GM21447 (cell line): Measurements from ENCODE around the gene TFG.
"Not testable (repeated sequence)": the region's sequence is repeated elsewhere in the genome, so short reads cannot be mapped to it uniquely, and the experiment has no call there.

Source experiments
- ATAC-seq: cut with Tn5 transposase; IDR thresholded peaks from one replicate; pipeline ENCODE4 v1.9.1; 2021; ENCODE audit not compliant: unreplicated experiment

Gene TFG

DNA sequence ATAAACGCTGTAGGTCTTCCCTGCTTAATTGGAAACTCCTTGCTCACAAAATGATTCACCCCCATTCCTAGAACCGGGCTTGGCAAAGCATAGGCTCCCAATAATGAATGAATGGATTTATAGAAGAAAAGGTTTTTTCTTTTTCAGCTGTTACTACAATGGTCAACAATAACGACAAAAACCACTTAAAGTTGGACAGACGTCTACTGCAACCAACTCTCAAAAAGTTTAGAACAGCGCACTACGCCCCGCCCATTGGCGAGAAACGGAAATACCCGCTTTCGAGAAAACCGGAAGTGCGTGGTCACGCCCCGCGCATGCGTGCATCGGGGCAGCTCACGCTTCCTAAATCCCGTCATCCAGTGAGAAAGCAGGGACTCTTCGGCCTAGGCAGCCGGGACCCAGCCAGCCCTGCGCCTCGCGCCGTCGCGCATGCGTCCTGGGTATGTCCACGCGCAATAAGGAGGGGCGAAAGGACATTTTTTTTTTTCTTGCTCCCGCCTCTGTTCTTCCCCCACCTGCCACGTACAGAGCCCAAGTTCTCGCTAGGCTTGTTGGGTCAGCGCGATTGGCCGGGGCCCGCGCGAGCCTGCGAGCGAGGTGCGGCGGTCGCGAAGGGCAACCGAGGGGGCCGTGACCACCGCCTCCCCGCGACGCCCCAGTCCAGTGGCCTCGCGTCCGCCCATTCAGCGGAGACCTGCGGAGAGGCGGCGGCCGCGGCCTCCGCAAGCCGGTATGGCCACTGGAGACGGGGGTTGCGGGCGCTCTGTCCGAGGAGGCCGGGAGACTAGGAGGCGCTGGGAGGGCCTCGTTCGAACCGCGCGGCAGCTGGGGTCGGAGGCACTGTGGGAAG lies at the start of gene TFG:
Gene TFG (plus strand): TSS at position 506 of the 853 bp plus-strand sequence. CDS start 4,192 bp downstream, outside the sequence.
- peak; percentile 93 for ATAC-seq

DNA sequence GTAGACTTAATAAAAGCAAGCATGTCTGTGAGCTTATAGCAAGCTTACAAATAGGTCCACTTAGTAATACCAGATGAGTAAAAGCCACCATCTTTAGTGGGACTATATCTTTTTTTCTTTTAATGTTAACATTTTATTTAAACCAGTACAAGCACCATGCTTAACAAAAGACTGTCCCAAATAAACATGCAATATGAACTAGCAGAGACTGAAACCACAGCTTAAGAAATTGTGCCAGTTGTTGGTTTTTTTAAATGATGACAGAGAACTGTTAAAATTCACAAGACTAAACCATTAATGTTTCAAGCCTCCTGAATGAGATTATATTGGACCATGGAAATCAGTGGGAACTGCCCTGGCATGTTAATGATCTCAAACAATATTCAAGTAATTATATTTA lies 48.0 kb upstream of the TFG start:
- not testable (repeated sequence) for ATAC-seq

DNA sequence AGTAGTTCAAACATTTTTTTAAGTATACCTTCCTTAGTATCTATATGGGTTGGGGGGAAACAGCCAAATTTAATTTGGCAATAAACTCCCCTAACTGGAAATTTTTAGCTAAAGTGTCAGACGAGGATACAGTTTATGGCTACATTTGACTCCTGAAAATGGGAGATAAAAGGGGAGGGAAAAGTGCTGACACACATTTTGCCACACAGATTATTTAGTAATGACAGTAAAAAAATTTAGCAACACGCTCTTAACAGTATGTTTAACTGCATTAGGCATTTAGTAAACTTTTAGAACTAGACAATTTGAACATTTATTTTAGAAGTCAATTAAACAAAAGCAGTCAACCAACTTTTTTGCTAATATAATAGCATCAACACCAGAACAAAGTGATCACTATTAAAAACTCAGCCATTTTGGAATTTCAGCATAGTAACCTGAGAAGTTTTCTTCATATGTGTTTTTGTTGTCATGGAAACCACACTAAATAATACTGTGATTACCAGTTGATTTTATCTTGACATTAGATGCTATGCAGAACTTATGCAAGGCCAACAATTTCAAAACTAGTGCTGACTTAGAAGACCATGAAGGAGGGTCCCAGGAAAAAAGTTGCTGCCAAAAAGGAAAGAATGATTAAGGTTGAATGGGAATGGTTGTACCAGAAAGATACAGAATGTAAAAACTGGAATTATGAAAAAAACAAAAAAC lies 47.0 kb upstream of the TFG start:
- no peak for ATAC-seq

DNA sequence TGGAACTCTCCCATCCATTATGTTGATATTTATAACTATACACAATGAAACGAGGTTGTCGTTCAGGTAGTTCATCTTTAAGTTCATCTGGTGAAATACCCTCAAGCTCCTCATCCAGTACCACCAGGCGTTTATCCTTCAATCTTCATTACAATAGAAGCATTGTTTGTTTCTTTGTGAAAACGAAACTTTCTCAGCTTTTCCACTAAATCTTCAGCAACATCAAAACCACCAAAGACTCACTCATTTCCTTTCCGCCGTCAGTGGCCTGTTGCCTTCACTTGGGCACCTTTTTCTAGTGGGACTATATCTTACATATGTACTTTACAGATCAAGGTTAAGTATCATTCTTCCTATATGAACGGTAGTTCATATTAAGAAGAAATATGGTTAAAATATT lies 44.1 kb upstream of the TFG start:
- no peak for ATAC-seq

DNA sequence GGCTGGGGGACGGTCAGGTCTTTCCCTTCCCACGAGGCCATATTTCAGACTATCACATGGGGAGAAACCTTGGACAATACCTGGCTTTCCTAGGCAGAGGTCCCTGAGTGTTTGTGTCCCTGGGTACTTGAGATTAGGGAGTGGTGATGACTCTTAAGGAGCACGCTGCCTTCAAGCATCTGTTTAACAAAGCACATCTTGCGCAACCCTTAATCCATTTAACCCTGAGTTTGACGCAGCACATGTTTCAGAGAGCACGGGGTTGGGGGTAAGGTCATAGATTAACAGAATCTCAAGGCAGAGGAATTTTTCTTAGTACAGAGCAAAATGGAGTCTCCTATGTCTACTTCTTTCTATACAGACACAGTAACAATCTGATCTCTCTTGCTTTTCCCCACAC lies 42.6 kb upstream of the TFG start:
- ATAC-seq = not testable (repeated sequence)

DNA sequence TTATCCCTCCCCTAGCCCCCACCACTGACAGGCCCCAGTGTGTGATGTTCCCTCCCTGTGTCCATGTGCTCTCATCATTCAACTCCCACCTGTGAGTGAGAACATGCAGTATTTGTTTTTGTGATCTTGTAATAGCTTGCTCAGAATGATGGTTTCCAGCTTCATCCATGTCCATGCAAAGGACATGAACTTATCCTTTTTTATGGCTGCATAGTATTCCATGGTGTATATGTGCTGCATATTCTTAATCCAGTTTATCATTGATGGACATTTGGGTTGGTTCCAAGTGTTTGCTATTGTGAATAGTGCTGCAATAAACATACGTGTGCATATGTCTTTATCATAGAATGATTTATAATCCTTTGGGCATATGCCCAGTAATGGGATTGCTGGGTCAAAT lies 42.0 kb upstream of the TFG start:
- ATAC-seq = not testable (repeated sequence)

DNA sequence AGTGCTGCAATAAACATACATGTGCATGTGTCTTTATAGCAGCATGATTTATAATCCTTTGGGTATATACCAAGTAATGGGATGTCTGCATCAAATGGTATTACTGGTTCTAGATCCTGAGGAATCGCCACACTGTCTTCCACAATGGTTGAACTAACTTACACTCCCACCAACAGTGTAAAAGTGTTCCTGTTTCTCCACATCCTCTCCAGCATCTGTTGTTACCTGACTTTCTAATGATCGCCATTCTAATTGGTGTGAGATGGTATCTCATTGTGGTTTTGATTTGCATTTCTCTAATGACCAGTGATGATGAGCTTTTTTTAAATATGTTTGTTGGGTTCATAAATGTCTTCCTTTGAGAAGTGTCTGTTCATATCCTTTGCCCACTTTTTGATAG lies 38.3 kb upstream of the TFG start:
- not testable (repeated sequence) for ATAC-seq

DNA sequence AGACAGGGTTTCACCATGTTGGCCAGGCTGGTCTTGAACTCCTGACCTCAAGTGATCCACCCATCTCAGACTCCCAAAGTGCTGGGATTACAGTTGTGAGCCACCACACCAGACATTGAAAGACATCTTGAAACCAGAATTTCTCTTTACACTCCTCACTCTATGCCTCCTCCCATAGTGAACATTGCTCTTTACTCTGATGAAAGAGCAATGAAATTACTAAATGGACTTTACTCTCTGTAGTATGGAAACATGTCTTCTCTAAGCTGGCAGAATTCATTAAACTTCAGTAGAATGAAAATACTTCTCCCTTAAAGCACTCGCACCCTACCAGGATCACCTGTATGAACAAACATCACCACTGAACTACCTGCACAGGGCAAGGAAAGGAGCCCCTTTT lies 27.8 kb upstream of the TFG start:
- ATAC-seq = no peak

DNA sequence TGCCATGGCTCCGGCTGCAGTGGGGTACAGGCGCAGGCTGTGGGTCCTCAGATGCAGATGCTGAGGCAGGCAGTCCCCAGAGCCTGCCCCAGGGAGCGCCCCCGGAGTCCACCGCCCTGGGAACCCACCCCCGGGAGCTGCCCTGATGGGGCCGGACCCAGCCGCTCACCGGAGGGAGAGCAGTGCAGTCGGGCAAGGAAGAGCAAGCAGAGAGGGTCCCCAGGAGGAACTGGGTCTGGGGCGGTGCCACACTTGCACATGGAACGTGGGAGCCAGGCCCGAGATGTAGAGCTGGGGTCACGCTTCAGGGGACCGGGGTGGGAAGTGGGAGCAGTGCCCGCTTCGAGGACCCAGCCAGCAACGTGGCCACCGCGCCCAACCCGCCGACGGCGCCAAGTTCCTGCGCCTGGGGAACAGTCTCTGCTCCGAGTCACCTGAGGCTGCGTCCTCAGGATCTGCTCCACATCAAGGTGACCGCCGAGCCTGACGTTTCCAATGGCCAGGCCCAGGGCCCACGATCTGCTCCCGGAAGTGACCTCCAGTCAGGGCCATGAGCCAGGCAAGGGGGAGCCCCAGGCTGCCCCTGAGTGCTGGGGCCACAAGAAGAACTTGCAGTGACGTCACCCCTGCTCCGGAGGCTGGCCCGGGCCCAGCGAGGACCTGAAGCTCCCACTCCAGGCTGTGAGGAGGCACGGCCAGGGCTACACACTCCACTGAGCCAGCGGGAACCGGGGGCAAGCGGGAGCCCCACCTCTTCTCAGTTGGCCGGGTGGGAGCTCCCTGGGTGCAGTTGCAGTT lies 27.0 kb upstream of the TFG start:
- no peak for ATAC-seq

DNA sequence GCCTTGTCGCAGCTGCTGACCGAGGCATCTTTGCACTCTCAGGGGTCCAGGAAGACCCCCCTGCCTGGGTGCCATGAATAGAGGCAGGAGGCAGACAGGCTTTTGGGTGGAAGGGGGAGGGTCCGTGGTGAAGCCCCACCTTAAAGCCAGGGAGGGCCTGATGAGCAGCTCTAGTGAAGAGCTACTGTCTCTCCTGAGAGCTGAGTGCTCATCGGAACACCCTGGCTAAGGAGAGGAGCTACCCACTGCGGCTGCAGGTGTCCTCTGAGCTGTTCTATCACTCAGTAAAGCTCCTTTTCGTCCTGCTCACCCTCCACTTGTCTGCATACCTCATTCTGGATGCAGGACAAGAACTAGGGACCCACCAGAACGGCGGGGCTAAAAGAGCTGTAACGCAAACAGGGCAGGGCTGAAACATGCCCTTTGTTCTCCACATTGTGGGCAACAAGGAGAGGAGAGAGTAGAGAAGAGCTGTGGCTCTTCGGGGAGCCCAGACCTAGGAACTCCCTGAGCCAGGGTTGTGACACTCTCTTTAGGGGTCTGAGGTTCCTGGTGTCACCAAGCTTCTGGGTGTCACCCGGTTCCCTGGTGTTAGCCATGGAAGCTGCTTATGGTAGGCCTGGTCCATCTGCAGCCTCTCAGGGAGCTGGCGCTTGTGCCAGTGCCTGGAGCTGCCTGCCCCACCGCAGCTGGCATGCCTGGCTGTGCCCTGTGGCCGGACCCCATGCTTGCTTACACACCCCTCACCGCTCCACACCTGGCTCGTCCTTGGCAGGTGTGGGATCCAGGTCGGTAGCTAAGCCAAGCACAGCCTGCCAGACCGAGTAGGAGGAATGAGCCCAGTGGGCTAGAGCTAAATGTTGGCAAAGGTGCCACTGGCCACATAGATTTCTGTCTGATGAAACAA lies 26.2 kb upstream of the TFG start:
- no peak for ATAC-seq

DNA sequence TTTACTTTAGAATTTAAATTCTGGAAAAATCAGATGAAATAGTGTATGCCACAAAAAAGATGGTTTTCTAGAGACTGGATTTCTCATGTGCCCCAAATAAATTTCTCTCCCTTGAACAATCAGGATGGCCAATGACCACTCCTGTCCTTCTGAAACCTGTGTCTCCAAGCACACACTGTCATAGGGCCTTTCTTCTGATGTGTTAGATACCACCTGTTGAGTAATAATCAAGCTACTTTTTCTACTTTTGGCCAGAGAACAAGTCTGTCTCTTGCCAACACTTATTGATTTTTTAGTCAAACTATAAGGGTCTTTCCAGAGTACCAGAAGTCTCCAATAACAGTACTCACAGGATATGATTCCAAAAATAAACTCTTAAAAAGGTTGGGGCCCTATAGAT lies 16.1 kb upstream of the TFG start:
- ATAC-seq = no peak

DNA sequence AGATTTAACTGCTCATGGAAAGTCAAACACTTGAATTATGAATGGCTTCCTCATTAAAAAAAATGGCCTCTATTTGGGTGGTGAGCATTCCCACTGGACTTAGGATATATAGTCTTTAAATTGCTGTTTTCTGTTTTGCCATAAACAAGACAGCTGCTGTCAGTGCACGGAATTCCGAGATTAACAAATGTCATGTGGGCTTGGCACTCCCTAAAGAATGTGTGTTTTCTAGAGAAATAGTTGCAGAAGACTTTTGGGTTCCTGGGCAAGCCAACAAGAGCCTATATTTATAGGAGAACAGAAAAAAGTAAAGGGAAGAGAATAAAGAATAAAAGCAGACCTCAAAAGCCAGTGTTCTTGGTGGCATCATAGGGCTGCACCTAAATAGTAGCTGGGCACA lies 13.6 kb upstream of the TFG start:
- ATAC-seq = no peak

DNA sequence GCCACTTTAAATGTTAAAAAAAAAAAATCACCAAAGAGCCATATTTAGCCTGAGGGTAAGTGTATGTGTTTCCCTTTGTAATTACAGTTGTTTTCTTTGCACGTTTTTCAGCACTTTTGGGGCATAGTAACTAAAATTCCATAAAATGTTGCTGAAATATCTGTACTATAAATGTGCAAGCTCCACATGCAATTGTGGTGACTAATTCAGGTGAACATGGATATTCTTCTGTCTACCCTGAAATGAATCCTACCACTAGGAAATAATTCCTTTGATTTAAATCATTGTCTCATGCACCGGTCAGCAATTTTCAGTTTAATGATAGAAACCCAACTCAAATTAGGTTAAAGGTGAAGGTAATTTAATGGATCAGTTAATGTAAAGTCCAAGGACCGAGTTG lies 13.1 kb upstream of the TFG start:
- ATAC-seq = no peak

DNA sequence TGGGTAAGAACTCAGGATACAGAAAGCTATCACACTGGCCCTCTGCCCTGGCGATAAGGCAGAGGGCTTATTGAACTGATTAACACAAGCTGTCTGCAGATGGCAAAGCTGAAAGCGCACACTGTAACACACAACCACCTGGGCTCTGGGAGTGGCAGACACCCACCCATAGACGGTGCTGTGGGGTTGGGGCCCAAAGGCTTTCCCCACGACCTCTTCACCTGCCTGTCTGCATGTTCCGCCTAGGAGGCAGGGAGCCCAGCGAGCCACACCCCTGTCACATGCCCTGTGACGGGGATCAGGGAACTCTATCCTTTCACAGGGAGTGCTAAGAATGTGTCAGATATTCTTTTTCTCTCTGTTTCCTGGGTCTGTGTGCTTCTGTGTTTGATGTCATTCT lies 12.1 kb upstream of the TFG start:
- no peak for ATAC-seq

DNA sequence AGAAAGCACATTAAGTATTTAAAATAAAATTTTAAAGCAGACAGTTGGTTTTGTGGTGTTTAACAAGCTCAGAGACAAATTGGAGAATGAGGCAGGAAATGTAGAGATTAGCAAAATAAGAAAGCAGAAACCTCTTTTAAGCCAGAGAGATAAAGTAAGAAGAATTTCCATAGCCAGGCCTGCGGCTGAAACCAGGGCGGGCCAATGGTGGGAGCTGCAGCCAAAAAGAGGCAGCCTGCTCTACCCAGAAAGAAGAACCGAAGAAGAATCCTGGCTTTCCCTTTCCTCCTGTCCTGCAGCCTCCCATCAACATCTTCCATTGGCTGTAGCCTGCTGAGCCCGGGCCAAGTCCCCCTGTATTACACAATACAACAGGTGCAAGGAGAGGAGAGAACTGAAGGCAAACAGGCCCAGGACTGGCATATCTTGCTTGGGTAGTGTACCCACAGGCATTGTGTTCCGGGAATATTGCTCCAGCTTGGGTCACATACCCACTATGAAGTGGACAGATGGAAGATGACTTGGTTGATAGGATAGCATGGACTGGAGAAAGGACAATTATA lies 11.5 kb upstream of the TFG start:
- ATAC-seq = no peak

DNA sequence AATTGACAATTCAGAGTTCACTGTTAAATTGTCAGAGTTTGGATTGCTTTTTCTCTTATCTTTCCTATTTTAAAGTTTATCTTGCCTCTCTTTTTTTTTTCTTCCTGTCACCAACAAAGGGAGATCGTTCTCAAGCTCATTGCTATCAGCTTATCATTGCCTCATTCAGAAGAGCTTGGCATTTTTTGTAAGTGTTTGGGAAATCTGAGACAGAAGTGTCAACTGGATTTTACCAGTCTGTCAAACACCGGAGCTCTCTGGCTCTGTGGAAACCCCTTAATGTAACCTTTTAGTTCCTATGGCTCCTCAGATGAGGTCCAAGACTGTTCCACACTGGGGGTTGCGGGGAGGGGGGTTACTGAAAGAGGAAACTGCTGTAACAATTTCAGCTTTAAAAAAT lies 10.6 kb upstream of the TFG start:
- no peak for ATAC-seq

DNA sequence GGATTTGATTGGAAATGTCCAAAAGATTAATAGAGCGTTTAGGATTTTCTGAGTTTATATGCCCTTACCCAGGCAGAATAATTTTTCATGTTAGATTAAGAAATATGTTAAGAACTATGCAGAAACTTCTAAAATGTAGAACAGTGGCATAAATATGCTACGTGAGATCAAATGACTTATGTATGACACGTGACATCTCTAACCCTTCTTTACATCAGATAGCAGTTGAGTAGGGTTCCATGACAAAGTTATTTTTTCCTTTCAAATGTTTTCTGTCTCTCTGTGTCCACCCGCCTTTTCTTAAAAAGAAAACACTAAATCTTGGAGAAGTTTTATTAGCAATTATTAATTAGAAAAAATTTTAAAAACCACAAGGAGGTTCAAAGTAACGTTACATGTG lies 8.6 kb upstream of the TFG start:
- ATAC-seq = no peak

DNA sequence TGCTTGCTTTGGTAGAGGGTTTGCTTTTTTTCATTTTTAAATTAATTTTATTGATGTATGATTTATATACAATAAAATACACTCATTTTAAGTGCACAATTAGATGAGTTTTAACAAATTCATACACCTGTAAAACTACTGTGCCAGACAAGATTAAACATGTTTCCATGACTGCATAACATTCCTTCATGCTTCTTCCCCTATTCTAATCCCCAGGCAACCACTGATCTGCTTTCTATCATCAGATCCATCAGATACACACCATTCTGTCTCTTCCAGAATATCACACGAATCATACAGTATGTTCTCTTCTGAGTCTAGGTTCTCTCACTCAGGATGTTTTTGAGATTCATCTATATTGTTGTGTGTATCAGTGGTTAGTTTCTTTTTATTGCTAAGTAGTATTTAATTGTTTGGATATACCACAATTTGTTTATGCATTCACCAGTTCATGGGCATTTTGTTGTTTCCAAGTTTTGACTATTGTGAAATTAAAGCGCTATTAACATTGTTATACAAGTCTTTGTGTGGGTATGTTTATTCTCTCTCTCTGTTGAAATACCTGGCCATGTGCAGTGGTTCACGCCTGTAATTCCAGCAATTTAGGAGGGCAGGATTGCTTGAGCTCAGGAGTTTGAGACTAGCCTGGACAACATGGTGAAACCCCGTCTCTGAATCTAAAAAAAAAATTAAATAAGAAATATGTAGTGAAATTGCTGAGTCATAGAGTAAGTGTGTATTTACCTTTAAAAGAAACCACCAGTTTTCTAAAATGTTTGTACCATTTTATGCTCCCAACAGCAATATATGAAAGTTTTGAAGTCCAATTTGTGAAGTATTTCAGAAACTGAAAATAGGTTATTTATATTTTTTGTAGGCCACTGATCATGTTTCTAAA lies 7.0 kb upstream of the TFG start:
- no peak for ATAC-seq

DNA sequence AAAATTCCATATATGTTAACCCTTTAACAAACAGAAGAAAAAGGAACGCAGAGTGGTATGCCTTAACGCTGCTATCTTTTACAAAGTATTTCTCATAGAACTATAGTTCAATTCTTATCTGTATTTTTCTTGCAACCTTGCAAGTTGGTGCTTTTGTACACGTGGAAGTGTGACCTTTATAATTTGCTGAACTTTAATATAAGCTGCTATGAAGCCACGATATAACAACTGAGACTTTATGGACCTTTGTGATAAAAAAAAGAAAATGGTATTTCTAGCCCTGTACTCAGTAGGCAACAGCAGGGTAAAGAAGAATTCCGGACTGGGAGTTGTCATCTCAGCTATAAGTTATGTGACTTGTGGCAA lies 6.3 kb upstream of the TFG start:
- no peak for ATAC-seq
